Smooth muscle cell (in vitro differentiated cells): ENCODE results near the gene RYR2. TPM values are rescaled to one million over a fixed set of nuclear protein-coding genes. Genes with fewer than 3 reads are reported as not detected.

Source experiments
- DNase-seq: peaks from one replicate; lab custom pipeline; 2025; ENCODE audit not compliant: unreplicated experiment; lab: John Stamatoyannopoulos, UW
- H2AFZ ChIP-seq: fragments of 200-600 bp; sonication (generic); 2 replicates; pipeline ENCODE4 v1.6.0; 2016; ENCODE audit warnings: antibody characterized with exemption, low read depth, mild to moderate bottlenecking
- H3F3A ChIP-seq: fragments of 200-600 bp; sonication (generic); 2 replicates; pipeline ENCODE4 v1.6.0; 2017; ENCODE audit warnings: antibody characterized with exemption, low read depth
- H3K27ac ChIP-seq: fragments of 200-600 bp; sonication (generic); 2 replicates; pipeline ENCODE4 v1.5.1; 2016; ENCODE audit warnings: low read depth, mild to moderate bottlenecking
- H3K27me3 ChIP-seq: fragments of 200-600 bp; sonication (generic); 2 replicates; pipeline ENCODE4 v1.6.1; 2016; ENCODE audit warnings: low read depth, mild to moderate bottlenecking
- H3K36me3 ChIP-seq: fragments of 200-600 bp; sonication (generic); 2 replicates; pipeline ENCODE4 v1.5.1; 2016; ENCODE audit warnings: low read depth
- H3K4me1 ChIP-seq: fragments of 200-600 bp; sonication (generic); 2 replicates; pipeline ENCODE4 v1.5.1; 2016; ENCODE audit warnings: low read depth
- H3K4me2 ChIP-seq: fragments of 200-600 bp; sonication (generic); 2 replicates; pipeline ENCODE4 v1.6.0; 2016; ENCODE audit warnings: mild to moderate bottlenecking
- H3K4me3 ChIP-seq: fragments of 200-600 bp; sonication (generic); 2 replicates; pipeline ENCODE4 v1.5.1; 2016; ENCODE audit warnings: mild to moderate bottlenecking
- H3K79me2 ChIP-seq: fragments of 200-600 bp; sonication (generic); 2 replicates; pipeline ENCODE4 v1.6.0; 2016; ENCODE audit warnings: low read depth, mild to moderate bottlenecking
- H3K9ac ChIP-seq: fragments of 200-600 bp; sonication (generic); 2 replicates; pipeline ENCODE4 v1.6.0; 2016; ENCODE audit warnings: low read depth
- H3K9me3 ChIP-seq: fragments of 200-600 bp; sonication (generic); replicated peaks from 2 replicates; pipeline ENCODE4 v1.5.1; 2016; ENCODE audit warnings: low read depth
- H4K20me1 ChIP-seq: fragments of 200-600 bp; sonication (generic); 2 replicates; pipeline ENCODE4 v1.6.0; 2016; ENCODE audit warnings: low read depth
- WGBS: methylation state at CpG from one replicate; pipeline ENCODE4 v1.1.7; 2016; ENCODE audit warnings: low lambda C conversion rate; 5-methylcytosine and 5-hydroxymethylcytosine counted together
- polyA plus RNA-seq: library from polyadenylated mRNA; unstranded; fragments of >200 nt; fragmentation: Nextera tagmentation; extraction: Ambion mirVana; gene quantifications from 2 replicates; pipeline ENCODE4 v1.2.1, GENCODE V29; 2016
- total RNA-seq: library from RNA; depleted of rRNA; stranded (reverse); fragments of >200 nt; gene quantifications from 2 replicates; pipeline ENCODE4 v1.2.3, GENCODE V29; 2014
- TF ChIP-seq, protein P1 (sequence below): fragments of 200-600 bp; sonication (generic); IDR thresholded peaks from 2 replicates; pipeline ENCODE4 v1.5.1; 2017; ENCODE audit warnings: borderline replicate concordance, mild to moderate bottlenecking, antibody characterized with exemption; ENCODE audit not compliant: insufficient read depth, poor library complexity, severe bottlenecking

Gene RYR2
- total and polyA plus RNA-seq, 2 experiments from 2014 or later = 0.09 TPM; not detected in 1

DNA sequence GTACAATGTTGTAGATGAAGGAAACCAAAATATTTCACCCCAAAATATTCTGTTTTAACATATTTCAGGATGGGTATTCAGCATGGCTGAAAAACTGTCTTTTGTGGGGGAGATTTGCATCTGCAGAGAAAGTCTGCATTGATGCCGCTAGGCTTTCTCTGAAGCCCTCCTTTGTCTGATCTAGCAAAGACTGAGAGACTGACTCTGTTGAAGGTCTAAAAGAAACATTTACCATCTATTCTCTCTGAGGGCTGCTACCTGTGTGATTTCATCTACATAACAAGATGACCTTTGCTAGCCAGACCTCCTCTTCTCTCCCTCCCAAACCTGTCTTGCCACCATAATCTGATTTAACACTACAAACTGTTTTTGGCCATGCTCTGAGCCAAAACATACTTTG is 25.4 kb upstream of the RYR2 start:
- Histone ChIP-seq H3F3A (no peaks in the 10 kb centered on the region), H3K4me3 (no peak overlapping the region), H3K9me3 (no peaks in the 10 kb centered on the region), H3K4me1 (peaks cover 3% of the 10 kb centered on the region), H3K27ac (no peak overlapping the region), H3K36me3 (no peaks in the 10 kb centered on the region), H3K79me2 (no peaks in the 10 kb centered on the region), H2AFZ (no peak overlapping the region), H3K9ac (no peak overlapping the region), H3K4me2 (no peak overlapping the region), H3K27me3 (peaks cover 13% of the 10 kb centered on the region), H4K20me1 (no peaks in the 10 kb centered on the region)
- 59% methylated on average over 1 of the region's 1 CpG for WGBS
- TF ChIP-seq, protein P1, sequence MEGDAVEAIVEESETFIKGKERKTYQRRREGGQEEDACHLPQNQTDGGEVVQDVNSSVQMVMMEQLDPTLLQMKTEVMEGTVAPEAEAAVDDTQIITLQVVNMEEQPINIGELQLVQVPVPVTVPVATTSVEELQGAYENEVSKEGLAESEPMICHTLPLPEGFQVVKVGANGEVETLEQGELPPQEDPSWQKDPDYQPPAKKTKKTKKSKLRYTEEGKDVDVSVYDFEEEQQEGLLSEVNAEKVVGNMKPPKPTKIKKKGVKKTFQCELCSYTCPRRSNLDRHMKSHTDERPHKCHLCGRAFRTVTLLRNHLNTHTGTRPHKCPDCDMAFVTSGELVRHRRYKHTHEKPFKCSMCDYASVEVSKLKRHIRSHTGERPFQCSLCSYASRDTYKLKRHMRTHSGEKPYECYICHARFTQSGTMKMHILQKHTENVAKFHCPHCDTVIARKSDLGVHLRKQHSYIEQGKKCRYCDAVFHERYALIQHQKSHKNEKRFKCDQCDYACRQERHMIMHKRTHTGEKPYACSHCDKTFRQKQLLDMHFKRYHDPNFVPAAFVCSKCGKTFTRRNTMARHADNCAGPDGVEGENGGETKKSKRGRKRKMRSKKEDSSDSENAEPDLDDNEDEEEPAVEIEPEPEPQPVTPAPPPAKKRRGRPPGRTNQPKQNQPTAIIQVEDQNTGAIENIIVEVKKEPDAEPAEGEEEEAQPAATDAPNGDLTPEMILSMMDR = no peak
- no peak for DNase-seq

DNA sequence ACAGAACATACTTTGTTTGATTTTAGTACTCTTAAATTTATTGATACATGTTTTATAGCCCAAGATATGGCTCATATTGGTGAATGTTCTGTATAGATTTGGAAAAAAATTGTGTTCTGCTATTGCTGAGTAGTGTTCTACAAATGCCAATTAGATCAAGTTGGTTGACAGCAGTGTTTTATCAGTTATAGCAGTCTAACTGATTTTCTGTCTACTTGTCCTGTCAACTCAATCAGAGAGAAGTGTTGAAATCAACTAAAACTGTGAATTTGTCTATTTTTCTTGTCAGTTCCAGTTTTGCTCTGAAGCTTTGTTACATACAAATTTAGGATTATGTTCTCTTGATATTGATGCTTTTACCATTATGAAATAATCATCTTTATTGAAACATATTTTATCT is 23.1 kb upstream of the RYR2 start:
- H3K79me2 ChIP-seq = no peaks in the 10 kb centered on the region
- H3F3A ChIP-seq = no peaks in the 10 kb centered on the region
- no peak for DNase-seq
- H3K9ac ChIP-seq = no peak overlapping the region
- no peaks in the 10 kb centered on the region for H4K20me1 ChIP-seq
- H3K36me3 ChIP-seq = no peaks in the 10 kb centered on the region
- TF ChIP-seq, protein P1 = no peak
- peaks cover 3% of the 10 kb centered on the region for H3K4me1 ChIP-seq
- no peak overlapping the region for H3K4me3 ChIP-seq
- H3K9me3 ChIP-seq = no peaks in the 10 kb centered on the region
- H3K27ac ChIP-seq = no peak overlapping the region
- H3K4me2 ChIP-seq = no peak overlapping the region
- no peak overlapping the region for H2AFZ ChIP-seq
- peaks cover 13% of the 10 kb centered on the region for H3K27me3 ChIP-seq

DNA sequence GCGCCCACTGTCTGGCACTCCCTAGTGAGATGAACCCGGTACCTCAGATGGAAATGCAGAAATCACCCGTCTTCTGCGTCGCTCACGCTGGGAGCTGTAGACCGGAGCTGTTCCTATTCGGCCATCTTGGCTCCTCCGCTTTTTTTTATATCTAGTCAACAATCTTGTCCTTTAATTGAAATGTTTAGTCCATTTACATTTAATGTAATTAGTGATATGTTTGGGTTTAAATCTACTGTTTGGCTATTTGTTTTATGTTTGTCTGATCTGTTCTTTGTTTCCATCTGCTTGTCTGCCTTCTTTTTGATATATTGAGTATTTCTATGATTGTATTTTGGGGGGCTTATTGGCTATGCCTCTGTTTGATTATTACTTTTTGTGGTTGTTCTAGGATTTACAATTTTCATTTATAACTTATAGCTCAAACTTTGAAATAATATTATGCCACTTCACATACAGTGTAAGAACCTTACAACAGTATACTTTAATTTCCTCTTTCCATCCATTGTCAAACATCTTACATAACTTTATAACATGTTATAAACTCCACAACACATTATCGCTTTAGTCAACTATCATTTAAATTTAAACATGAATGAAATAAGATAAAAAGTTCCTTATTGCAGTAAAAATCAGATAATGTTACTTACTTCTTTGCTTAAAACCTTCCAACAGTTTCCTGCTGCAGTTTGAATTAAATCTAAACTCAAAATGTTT is 16.5 kb upstream of the RYR2 start:
- Histone ChIP-seq H3K9me3 (no peaks in the 10 kb centered on the region), H3K36me3 (no peaks in the 10 kb centered on the region), H3F3A (no peaks in the 10 kb centered on the region), H3K4me2 (no peak overlapping the region), H3K79me2 (no peaks in the 10 kb centered on the region), H3K27me3 (no peaks in the 10 kb centered on the region), H3K4me3 (no peak overlapping the region), H2AFZ (no peak overlapping the region), H4K20me1 (no peaks in the 10 kb centered on the region), H3K4me1 (no peaks in the 10 kb centered on the region), H3K9ac (no peak overlapping the region), H3K27ac (no peak overlapping the region)
- TF ChIP-seq, protein P1 = no peak
- DNase-seq = no peak
- over 99% methylated on average over 9 of the region's 10 CpGs for WGBS

DNA sequence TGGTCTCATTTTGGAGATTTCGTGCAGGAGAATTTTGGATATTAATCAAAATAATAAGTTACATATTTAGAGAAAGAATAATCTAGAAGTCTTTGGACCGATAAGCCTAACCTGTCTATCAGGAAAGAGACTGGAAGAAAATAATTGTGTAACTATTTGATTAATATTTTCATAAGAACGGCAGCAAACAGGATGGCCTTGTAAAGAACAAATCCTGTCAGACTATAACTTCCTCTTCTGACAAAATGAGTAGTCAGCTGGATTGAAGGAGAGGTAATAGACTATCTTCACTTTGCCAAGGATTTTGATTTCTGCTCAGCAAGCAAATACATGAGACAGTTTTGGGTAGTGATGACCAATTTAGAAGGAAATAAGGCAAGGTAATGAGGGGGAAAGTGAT is 12.7 kb upstream of the RYR2 start:
- Histone ChIP-seq H2AFZ (no peak overlapping the region), H3K27ac (no peak overlapping the region), H3F3A (no peaks in the 10 kb centered on the region), H3K4me3 (no peak overlapping the region), H4K20me1 (no peaks in the 10 kb centered on the region), H3K27me3 (no peaks in the 10 kb centered on the region), H3K36me3 (no peaks in the 10 kb centered on the region), H3K4me2 (no peak overlapping the region), H3K4me1 (peaks cover 4% of the 10 kb centered on the region), H3K79me2 (no peaks in the 10 kb centered on the region), H3K9ac (no peak overlapping the region), H3K9me3 (no peaks in the 10 kb centered on the region)
- WGBS = 91% methylated on average over 3 of the region's 3 CpGs
- no peak for DNase-seq
- TF ChIP-seq, protein P1 = no peak
